T-cell (primary cell): ENCODE measurements around the gene SLC46A3. TPM values are rescaled to one million over a fixed set of nuclear protein-coding genes. Genes with fewer than 3 reads are reported as not detected.

Experiments used
- ATAC-seq, 4 experiments: fragments of 200-7000 bp in 3 of 4; fragments of 150-1000 bp in 1 of 4; cut with Tn5 transposase; replicated peaks in 1 of 4; 1 replicate in 3 of 4; 2 replicates in 1 of 4; pipeline ENCODE4 v1.10.0; 2021; ENCODE audit warnings: moderate library complexity in 3 of 4, mild to moderate bottlenecking in 2 of 4, moderate number of reproducible peaks in 1 of 4
- CTCF ChIA-PET, 2 donors: fragments of 300-600 bp; sonication (Branson Sonifier 250); formaldehyde crosslinking; loops; one replicate each; lab custom pipeline; 2022; ENCODE audit warnings: antibody characterized with exemption in 2 of 2; lab: Charles Lee
- POLR2A ChIA-PET, 2 donors: fragments of 300-600 bp; sonication (Branson Sonifier 250); formaldehyde crosslinking; loops; one replicate each; lab custom pipeline; 2022; ENCODE audit warnings: antibody characterized with exemption in 2 of 2; lab: Charles Lee
- DNase-seq, 35 experiments: peaks; one replicate each; pipeline versions ENCODE4 v3.0.0 to v3.0.0-alpha.2; 2013 to 2023
- H3K27ac ChIP-seq: one replicate; pipeline ENCODE4 v1.5.1; 2013; ENCODE audit warnings: low read length
- H3K27me3 ChIP-seq, 2 experiments: replicated peaks in 1 of 2; 1 replicate in 1 of 2; 2 replicates in 1 of 2; pipeline versions ENCODE4 v1.6.1 to v1.7.0; 2013; ENCODE audit warnings: low read length in 1 of 2, mixed read lengths in 1 of 2; ENCODE audit not compliant: control insufficient read depth in 2 of 2, insufficient read depth in 2 of 2; ENCODE audit errors: extremely low read depth in 1 of 2
- H3K36me3 ChIP-seq, 2 donors: 1 replicate in 1 of 2; 2 replicates in 1 of 2; pipeline versions ENCODE4 v1.6.1 to v1.7.0; 2013; ENCODE audit warnings: low read length in 1 of 2; ENCODE audit not compliant: control insufficient read depth in 2 of 2, insufficient read depth in 1 of 2; ENCODE audit errors: extremely low read depth in 1 of 2
- H3K4me1 ChIP-seq, 2 experiments: 1 replicate in 1 of 2; 2 replicates in 1 of 2; pipeline versions ENCODE4 v1.6.1 to v1.7.0; 2013; ENCODE audit warnings: low read length in 2 of 2, mixed read lengths in 1 of 2; ENCODE audit not compliant: insufficient read depth in 2 of 2, control insufficient read depth in 1 of 2; ENCODE audit errors: extremely low read depth in 1 of 2
- H3K4me3 ChIP-seq, 2 donors: 1 replicate in 1 of 2; 2 replicates in 1 of 2; pipeline versions ENCODE4 v1.5.1 to v1.7.0; 2013; ENCODE audit warnings: mild to moderate bottlenecking in 2 of 2, low read length in 1 of 2, moderate library complexity in 1 of 2; ENCODE audit not compliant: control insufficient read depth in 1 of 2; ENCODE audit errors: extremely low read depth in 1 of 2
- H3K9me3 ChIP-seq: 2 replicates; pipeline ENCODE4 v1.7.0; 2013
- H3K27ac Mint-ChIP-seq, 2 donors: one replicate each; pipeline ENCODE4 v1.8.0; 2020 to 2021; ENCODE audit warnings: mild to moderate bottlenecking in 2 of 2, mixed read lengths in 2 of 2
- H3K27me3 Mint-ChIP-seq, 2 donors: one replicate each; pipeline ENCODE4 v1.8.0; 2021 to 2022; ENCODE audit warnings: mixed read lengths in 2 of 2
- H3K36me3 Mint-ChIP-seq: one replicate; pipeline ENCODE4 v1.8.0; 2021; ENCODE audit warnings: mixed read lengths
- H3K4me1 Mint-ChIP-seq, 3 donors: one replicate each; pipeline ENCODE4 v1.8.0; 2020 to 2022; ENCODE audit warnings: mixed read lengths in 3 of 3, mild to moderate bottlenecking in 1 of 3
- H3K4me3 Mint-ChIP-seq, 3 donors: one replicate each; pipeline ENCODE4 v1.8.0; 2020 to 2022; ENCODE audit warnings: mild to moderate bottlenecking in 3 of 3, mixed read lengths in 3 of 3, moderate library complexity in 3 of 3
- H3K9me3 Mint-ChIP-seq, 3 donors: one replicate each; pipeline ENCODE4 v1.8.0; 2020 to 2022; ENCODE audit warnings: mixed read lengths in 3 of 3
- WGBS: methylation state at CpG from one replicate; pipeline ENCODE4 v1.1.5; 2013; ENCODE audit warnings: missing lambda C conversion rate; ENCODE audit not compliant: insufficient coverage; 5-methylcytosine and 5-hydroxymethylcytosine counted together
- total RNA-seq, 35 experiments: library from RNA in 6 of 35; stranded (reverse) in 6 of 35; fragments of 120-200 nt in 1 of 35; gene quantifications; one replicate each; pipeline versions ENCODE4 v1.2.1 to v1.2.4 and lab custom pipeline; 2013 to 2026

SLC46A3 gene
- total RNA-seq, 5 donors from 2014 or later (not counting 1 experiment from before 2014, with no cell fraction given): 12.1 to 20.7 (median 18.2) TPM

DNA sequence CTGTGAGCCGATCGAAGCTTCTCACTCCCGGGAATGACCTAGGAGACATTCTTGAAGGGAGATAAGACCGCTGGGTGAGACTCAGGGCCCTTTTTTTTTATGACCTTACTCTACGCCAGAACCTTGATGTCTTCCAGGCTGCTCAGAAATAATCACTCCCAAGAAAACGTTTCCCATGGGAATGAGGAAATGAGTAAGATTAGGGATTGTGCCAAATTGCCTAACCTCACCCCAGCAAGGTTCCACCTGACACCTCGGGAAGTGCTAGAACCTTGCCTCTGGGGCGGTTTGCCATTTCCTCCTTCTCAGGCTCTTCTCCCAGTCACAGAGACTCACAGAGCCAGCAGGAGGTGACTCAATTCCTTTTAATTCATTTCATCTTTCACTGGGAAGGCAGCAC, 2.3 kb downstream of the SLC46A3 start:
- DNase-seq (no peak), ATAC-seq (no peak)
- no peaks in the 10 kb centered on the region for H3K27me3 ChIP-seq
- Mint-ChIP-seq H3K9me3 (no peaks in the 10 kb centered on the region), H3K27me3 (no peaks in the 10 kb centered on the region), H3K4me3 (peak overlapping the region in 2 of 3 donors; percentile 91 to 97), H3K4me1 (peaks cover 39 to 43% (median 40%) of the 10 kb centered on the region in 3 donors), H3K36me3 (peaks cover 22% of the 10 kb centered on the region), H3K27ac (peak overlapping the region; percentile 11 to 27)
- WGBS: 95% methylated on average over 3 of the region's 8 CpGs
- POLR2A ChIA-PET: no interaction called here
- H3K36me3 ChIP-seq: peaks cover 0 to 5% of the 10 kb centered on the region in 2 donors
- H3K27ac ChIP-seq: no peak overlapping the region
- no peaks in the 10 kb centered on the region for H3K9me3 ChIP-seq
- CTCF ChIA-PET: no interaction called here
- H3K4me1 ChIP-seq: peaks cover 8 to 18% of the 10 kb centered on the region in 2 experiments
- no peak overlapping the region for H3K4me3 ChIP-seq

DNA sequence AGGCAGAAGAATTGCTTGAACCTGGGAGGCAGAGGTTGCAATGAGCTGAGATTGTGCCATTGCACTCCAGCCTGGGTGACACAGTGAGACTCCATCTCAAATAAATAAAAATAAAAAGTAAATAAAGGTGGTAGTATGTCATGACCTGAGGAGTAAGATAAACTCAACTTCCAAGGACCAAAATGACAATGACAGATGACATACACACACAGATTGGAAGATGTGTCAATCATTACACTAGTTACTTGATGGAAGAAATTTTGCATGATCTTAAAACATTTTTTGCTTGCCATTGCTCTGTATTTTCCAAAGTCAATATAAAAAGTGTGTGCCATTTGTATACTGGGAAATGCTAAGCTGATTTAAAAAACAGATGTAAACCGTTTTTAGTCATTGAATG, 4.1 kb downstream of the SLC46A3 start:
- Mint-ChIP-seq H3K9me3 (no peaks in the 10 kb centered on the region), H3K27ac (no peak overlapping the region), H3K27me3 (no peaks in the 10 kb centered on the region), H3K36me3 (peaks cover 31% of the 10 kb centered on the region), H3K4me1 (peaks cover 38 to 42% (median 38%) of the 10 kb centered on the region in 3 donors), H3K4me3 (no peak overlapping the region)
- ChIA-PET CTCF (no interaction called here), POLR2A (interaction anchor here in 1 of 2 donors (0.6 kb wide), 1 partner anchor 565 kb away, joined by 3 read pairs; no protein-coding TSS in a partner anchor)
- Histone ChIP-seq H3K4me3 (no peak overlapping the region), H3K27me3 (no peaks in the 10 kb centered on the region), H3K27ac (no peak overlapping the region), H3K4me1 (peaks cover 5 to 18% of the 10 kb centered on the region in 2 experiments), H3K9me3 (no peaks in the 10 kb centered on the region), H3K36me3 (peaks cover 0 to 15% of the 10 kb centered on the region in 2 donors)
- WGBS: no CpG with 5 or more reads among the region's 1 CpG
- DNase-seq (no peak), ATAC-seq (no peak)

DNA sequence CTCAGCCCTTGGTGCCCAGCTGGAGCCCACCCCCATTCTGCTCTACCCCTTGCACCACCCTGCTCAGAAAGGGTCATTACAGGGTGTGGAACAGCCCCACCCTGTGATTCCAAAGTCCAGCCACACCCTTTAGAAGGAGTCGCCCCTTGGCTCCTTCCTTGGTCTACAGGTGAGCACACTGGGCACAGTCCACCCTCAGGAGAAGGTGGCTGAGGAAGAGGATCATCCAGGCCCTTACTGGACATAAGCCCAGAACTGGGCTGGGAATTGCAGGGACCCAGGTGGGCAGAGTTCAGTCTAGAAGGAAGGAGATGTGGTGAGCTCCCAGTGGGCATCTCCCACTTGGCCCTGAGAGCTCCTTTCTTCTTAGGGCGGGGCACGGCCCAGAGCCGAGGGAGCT, 8.6 kb downstream of the SLC46A3 start:
- H3K4me1 ChIP-seq: no peaks in the 10 kb centered on the region
- CTCF ChIA-PET: interaction anchor here in 1 of 2 donors (0.7 kb wide), 1 partner anchor 1921 kb away, joined by 3 read pairs; no protein-coding TSS in a partner anchor
- Mint-ChIP-seq H3K27me3 (no peaks in the 10 kb centered on the region), H3K27ac (no peak overlapping the region), H3K36me3 (peaks cover 63% of the 10 kb centered on the region), H3K4me1 (peaks cover 4 to 5% (median 5%) of the 10 kb centered on the region in 3 donors), H3K4me3 (no peak overlapping the region), H3K9me3 (no peaks in the 10 kb centered on the region)
- no peaks in the 10 kb centered on the region for H3K27me3 ChIP-seq
- DNase-seq: no peak
- H3K4me3 ChIP-seq: no peak overlapping the region
- POLR2A ChIA-PET: no interaction called here
- H3K9me3 ChIP-seq: no peaks in the 10 kb centered on the region
- H3K27ac ChIP-seq: no peak overlapping the region
- no CpG with 5 or more reads among the region's 4 CpGs for WGBS
- H3K36me3 ChIP-seq: peaks cover 0 to 33% of the 10 kb centered on the region in 2 donors
- no peak for ATAC-seq

DNA sequence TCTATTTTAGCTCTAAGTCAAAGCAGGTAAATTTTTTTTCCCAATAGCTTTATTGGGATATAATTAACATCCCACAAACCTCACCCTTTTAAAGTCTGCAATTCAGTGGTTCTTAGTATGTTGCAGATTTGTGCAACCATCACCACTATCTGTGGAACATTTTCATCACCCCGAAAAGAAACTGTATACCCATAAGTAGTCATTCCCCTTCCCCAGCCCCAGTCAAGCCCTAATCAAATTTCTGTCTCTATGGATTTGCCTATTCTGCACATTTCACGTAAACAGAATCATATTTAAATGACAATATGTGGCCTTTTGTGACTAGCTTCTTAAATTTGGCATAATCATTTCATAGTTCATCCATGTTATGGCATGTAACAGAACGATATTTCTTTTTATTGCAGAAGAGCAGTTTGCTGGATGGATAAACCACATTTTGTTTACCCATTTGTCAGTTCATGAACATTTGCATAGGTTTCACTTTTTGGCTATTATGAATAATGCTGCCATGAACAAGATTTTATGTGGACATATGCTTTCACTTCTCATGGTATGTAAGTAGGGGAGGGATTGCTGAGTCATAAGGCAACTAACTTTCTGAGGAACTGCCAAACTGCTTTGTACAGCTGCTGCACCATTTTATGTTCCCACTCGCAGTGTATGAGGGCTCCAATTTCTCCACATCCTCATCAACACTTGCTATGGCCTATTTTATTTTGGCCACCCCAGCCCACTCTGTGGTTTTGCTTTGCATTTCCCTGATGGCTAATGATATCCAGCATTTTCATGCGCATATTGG, 10.9 kb downstream of the SLC46A3 start:
- CTCF ChIA-PET: interaction anchor here in 1 of 2 donors (0.6 kb wide), 1 partner anchor 579 kb away, joined by 3 read pairs; no protein-coding TSS in a partner anchor
- H3K4me1 ChIP-seq: no peaks in the 10 kb centered on the region
- Mint-ChIP-seq H3K36me3 (peaks cover 69% of the 10 kb centered on the region), H3K27ac (no peak overlapping the region), H3K4me1 (peaks cover 0 to 1% (median 0%) of the 10 kb centered on the region in 3 donors), H3K9me3 (no peaks in the 10 kb centered on the region), H3K27me3 (no peaks in the 10 kb centered on the region), H3K4me3 (no peak overlapping the region)
- peaks cover 8 to 48% of the 10 kb centered on the region in 2 donors for H3K36me3 ChIP-seq
- POLR2A ChIA-PET: no interaction called here
- 36% methylated on average over 2 of the region's 5 CpGs for WGBS
- no peaks in the 10 kb centered on the region for H3K27me3 ChIP-seq
- no peak overlapping the region for H3K4me3 ChIP-seq
- DNase-seq (no peak), ATAC-seq (no peak)
- no peaks in the 10 kb centered on the region for H3K9me3 ChIP-seq
- no peak overlapping the region for H3K27ac ChIP-seq

DNA sequence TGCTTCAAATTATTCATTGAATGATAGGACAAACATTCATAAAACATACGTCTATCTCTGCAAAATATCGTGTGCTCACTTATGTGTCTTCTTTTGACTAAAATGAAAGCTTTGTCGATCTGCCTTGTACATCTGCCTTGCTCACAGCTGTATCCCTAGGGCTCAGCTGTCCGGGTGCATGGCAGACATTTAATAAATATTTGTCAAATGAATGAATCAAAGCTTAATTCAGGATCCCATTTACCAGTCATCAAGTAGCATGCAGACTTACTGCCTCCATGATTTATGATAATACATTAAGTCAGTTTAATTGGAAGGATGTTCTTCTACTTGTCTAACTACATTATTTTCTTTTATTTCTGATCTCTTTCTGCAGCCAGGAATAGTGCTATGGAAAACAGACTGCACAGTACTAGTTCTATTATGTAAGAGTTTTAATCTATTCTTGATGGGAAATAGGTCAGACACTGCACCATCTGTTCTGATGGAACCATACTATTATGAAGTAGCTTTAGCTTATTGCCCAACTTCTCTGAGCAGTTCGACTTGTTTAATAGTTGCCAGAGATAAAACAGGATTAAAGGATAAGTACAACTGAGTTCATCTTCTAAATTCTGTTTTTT, 13.2 kb downstream of the SLC46A3 start:
- H3K27me3 Mint-ChIP-seq: no peaks in the 10 kb centered on the region
- H3K9me3 ChIP-seq: no peaks in the 10 kb centered on the region
- H3K4me1 ChIP-seq: no peaks in the 10 kb centered on the region
- DNase-seq (no peak), ATAC-seq (no peak)
- H3K36me3 ChIP-seq: peaks cover 8 to 69% of the 10 kb centered on the region in 2 donors
- no peak overlapping the region for H3K27ac Mint-ChIP-seq
- H3K27me3 ChIP-seq: no peaks in the 10 kb centered on the region
- H3K4me3 Mint-ChIP-seq: no peak overlapping the region
- 100% methylated on average over 1 of the region's 5 CpGs for WGBS
- ChIA-PET CTCF (no interaction called here), POLR2A (interaction anchor here (0.7 to 1.2 kb wide), 2 partner anchors 12 to 46 kb away, joined by 3 to 6 read pairs; partner anchors contain the start of gene POMP (in 1 of the 2))
- peaks cover 0 to 1% (median 0%) of the 10 kb centered on the region in 3 donors for H3K4me1 Mint-ChIP-seq
- H3K9me3 Mint-ChIP-seq: no peaks in the 10 kb centered on the region
- peaks cover 75% of the 10 kb centered on the region for H3K36me3 Mint-ChIP-seq
- no peak overlapping the region for H3K4me3 ChIP-seq
- H3K27ac ChIP-seq: no peak overlapping the region

DNA sequence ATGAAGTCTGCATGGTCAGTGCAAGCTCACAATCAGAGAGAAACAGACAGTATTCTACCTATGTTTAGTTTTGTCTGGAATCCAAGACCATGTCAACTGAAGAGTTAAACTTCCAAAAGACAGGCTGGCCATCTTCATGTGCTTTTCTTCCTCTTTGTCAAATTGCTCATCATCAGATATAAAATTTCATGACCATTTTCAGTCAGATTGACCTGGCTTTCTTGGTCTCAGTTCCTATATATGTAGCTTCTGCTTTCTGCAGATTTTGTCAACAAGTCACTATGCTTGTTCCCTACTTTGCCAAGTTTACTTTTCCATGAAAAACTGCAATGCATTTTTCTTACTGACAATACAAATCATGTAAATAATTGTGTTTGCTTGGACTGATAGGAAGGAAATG, 13.9 kb downstream of the SLC46A3 start:
- POLR2A ChIA-PET: interaction anchor here (0.7 to 1.2 kb wide), 2 partner anchors 12 to 46 kb away, joined by 3 to 6 read pairs; partner anchors contain the start of gene POMP (in 1 of the 2)

More for the DNA sequence above, 13.9 kb downstream of the SLC46A3 start:
- H3K4me1 ChIP-seq: no peaks in the 10 kb centered on the region
- H3K27ac Mint-ChIP-seq: no peak overlapping the region
- ATAC-seq (no peak), DNase-seq (no peak)
- no peak overlapping the region for H3K27ac ChIP-seq
- H3K4me3 Mint-ChIP-seq: no peak overlapping the region
- no peak overlapping the region for H3K4me3 ChIP-seq
- H3K9me3 Mint-ChIP-seq: no peaks in the 10 kb centered on the region
- H3K27me3 Mint-ChIP-seq: no peaks in the 10 kb centered on the region
- no peaks in the 10 kb centered on the region for H3K27me3 ChIP-seq
- H3K36me3 Mint-ChIP-seq: peaks cover 75% of the 10 kb centered on the region
- H3K36me3 ChIP-seq: peaks cover 13 to 69% of the 10 kb centered on the region in 2 donors
- H3K4me1 Mint-ChIP-seq: peaks cover 0 to 1% (median 0%) of the 10 kb centered on the region in 3 donors
- H3K9me3 ChIP-seq: no peaks in the 10 kb centered on the region
- CTCF ChIA-PET: no interaction called here
